NCI-H128 (cell line): Measurements from ENCODE around the gene ANKRD65.
"Not testable (repeated sequence)": the region's sequence is repeated elsewhere in the genome, so short reads cannot be mapped to it uniquely, and the experiment has no call there.

Experiments
- DNase-seq: peaks from one replicate; lab custom pipeline; 2025; ENCODE audit not compliant: unreplicated experiment; lab: John Stamatoyannopoulos, UW

ANKRD65 gene

GRCh38 chr1:1430992-1431844, 10.1 kb upstream of the ANKRD65 start:
- DNase-seq, result no peak

DNA sequence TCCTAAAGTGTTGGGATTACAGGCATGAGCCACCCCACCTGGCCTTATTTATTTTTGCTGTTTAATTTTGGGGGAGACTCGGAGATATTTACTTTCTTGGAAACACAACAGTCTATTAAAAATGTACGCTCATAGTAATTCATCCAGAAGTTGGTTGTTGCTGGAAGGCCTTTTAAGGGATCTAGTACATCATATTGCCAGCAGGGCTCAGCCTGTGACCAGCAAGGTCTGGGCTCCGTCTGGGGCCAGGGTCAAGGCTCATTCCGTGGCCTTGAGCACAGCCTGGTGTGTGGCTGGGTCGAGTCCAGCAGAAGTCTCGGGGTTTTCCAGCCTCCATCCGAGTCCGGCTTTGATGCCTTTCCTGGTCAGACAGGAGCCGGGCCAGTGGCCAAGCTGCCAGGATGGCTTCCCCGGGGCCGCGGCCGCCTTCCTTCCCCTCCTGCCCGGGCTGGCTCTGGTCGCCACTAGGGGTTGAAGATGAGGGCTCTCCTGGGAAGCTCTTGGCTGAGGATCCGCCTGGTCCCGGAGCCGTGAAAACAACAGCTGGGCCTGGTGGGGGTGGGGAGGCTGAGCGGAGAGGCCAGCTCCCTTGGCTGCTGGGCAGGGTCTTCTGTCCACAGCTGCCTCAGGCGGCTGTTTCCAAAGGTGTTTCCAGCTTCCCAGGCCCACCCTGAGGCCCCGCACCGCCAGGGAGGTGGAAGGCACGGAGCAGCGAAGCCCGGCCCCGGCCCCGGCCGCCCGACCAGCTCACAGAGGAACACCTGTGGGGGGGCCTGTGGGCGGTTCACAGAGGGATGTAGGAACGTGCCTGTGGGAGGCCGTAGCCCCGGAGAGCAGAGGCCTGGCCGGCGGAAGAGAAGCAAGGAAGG, 9.3 kb upstream of the ANKRD65 start:
- DNase-seq, result no peak

DNA sequence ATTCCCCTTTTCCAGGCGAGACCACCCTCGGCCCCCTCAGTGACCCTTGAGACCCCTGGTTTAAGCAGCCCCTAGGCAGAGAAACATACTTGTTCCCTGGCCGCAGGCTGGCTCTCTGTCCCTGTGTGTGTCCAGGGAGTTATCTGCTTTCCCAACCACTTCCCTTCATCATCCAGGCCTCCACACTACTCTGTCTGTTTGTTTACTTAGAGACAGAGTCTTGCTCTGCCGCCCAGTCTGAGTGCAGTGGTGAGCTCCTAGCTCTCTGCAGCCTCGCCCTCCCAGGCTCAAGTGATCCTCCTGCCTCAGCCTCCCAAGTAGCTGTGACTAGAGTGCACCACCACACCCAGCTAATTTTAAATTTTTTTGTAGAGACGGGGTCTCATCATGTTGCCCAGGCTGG, 8.6 kb upstream of the ANKRD65 start:
- no peak for DNase-seq

- DNase-seq, result not testable (repeated sequence)
These were observed 7.9 kb upstream of the ANKRD65 start for GRCh38 chr1:1428967-1429366.

DNA sequence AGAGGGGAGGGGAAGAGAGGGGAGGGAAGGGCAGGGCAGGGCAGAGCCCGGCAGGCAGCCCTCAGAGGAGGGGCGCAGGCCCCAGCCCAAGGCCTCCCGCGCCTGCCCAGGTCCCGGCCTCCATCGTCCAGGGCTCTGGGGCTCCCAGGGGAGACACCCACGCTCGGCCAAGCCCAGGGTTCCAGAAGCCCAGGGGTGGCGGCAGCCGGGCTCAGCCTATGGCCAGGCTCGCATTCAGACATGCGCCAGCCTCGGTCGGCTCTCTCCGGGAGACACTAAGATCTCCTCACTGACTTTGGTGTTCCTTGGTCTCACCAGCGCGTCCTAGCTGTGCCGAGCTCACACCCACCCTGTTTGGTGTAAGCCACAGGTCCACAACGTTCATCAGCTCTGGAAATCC, 7.1 kb upstream of the ANKRD65 start:
- no peak for DNase-seq

GRCh38 chr1:1427820-1428148, 6.7 kb upstream of the ANKRD65 start:
- no peak for DNase-seq

DNA sequence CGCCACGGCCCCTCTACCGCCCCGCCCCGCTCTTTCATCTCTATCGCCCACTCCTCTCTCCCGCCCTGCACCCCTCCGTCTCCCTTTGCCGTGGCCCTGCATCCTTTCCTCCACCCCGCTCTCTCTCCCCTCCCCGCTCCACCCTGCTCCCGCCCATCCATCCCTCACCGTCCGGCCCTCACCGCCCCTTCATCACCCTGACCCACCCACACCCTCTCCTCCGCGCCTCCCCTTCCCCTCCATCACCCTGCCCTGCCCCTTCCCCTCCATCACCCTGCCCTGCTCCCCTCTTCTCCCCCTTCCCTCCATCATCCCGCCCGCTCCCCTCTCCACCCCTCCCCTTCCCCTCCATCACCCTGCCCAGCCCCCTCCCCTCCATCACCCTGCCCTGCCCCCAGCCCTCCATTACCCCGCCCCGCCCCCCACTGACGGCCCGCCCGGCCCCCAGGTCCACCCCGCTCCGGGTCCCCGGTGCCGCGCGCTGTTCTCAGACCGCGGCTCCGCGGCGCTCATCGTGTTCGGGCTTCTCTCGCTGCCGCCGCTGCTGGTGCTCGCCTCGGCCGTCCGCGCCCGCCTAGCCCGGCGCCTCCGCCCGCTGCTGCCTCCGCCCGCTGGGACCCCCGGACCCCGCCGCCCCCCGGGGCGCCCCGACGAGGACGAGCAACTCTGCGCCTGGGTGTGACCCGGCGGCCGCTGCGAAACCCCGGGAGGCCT, 6.2 kb upstream of the ANKRD65 start:
- DNase-seq, result no peak

DNA sequence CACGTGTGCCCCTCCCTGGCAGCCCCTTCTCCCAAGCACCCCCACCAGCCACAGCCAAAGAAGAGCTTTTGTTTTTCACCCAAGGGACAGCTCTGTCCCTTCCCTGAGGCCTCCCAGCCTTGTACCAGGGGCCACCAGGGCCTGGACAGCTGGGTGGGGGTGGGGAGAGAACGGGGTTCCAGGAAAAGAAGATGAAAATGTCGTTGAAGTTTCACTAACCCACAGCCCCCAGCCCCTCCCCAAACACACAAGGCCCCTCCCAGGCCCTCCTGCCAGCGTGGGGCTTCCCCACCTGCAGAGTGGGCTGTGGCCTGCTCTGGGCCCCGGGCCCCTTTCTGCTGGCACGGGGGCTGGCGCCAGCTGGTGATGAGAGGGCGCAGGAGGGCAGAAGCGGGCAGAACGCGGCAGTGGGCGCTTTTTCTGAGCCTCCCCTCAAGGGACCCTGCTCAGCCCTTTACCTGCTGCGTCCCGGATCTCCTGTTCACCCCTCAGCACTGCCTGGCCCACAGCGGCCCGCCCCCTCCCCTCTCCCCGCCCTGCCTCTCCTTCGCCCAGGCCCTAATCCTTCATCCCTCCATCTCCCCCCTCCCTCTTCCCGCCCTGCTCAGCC, 5.5 kb upstream of the ANKRD65 start:
- no peak for DNase-seq

- DNase-seq, result no peak
These were observed 4.8 kb upstream of the ANKRD65 start for GRCh38 chr1:1425753-1426495.

GRCh38 chr1:1425426-1425752, 4.3 kb upstream of the ANKRD65 start:
- no peak for DNase-seq

GRCh38 chr1:1424707-1425106, 3.6 kb upstream of the ANKRD65 start:
- DNase-seq, result no peak

DNA sequence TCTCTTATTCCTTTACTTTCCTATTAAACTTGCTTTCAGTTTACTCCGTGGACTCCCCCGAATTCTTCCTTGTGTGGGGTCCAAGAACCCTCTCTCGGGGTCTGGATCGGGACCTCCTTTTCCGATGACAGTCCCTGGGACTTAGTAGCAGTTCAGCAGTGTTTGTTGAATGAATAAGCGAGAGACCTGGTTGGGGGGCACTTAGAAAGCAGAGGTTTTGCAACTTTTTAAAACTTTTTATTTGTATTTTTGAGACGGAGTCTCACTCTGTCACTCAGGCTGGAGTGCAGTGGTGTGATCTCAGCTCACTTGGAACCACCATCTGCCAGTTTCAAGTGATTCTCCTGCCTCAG, 2.1 kb upstream of the ANKRD65 start:
- no peak for DNase-seq

GRCh38 chr1:1422465-1423244, 1.6 kb upstream of the ANKRD65 start:
- DNase-seq, result no peak

GRCh38 chr1:1421907-1422464, 910 bp upstream of the ANKRD65 start:
- no peak for DNase-seq

- DNase-seq, result no peak
These were observed 378 bp downstream of the ANKRD65 start for GRCh38 chr1:1420654-1421141.

DNA sequence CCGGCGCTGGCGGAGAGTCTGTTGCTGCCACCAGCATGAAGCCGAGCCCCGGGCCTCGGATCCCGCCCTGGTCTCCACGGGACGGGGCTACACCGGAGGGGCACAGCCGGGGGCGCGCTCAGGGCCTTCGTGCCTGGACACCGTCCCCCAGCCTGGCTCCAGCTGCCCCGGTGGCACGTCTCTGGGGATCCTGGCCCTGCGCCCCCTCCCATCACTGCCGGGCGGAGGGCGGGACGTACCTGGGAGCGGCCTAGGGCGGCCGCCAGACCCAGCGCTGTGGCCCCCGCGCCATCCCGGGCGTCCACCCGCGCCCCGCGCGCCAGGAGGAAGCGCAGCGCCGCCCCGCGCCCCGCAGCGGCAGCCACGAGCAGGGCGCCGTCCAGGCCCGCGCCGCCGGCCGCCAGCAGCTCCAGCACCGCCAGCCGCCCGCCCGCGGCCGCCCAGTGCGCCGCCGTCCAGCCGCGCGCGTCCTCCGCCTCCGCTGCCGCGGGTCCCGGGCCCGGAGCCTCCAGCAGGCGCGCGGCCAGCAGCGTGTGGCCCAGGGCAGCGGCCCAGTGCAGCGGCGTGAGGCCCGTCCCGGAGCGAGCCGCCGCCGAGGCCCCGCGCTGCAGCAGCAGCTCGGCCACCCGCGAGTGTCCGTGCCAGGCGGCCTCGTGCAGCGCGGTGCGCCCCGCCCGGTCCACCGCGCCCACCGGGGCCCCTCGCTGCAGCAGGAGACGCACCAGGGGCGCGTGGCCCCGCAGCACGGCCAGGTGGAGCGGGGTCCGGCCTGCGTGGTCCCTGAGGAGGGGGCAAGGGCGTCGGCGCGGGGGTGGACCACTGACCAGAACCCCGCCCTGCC, 1.0 kb downstream of the ANKRD65 start:
- DNase-seq, result no peak

DNA sequence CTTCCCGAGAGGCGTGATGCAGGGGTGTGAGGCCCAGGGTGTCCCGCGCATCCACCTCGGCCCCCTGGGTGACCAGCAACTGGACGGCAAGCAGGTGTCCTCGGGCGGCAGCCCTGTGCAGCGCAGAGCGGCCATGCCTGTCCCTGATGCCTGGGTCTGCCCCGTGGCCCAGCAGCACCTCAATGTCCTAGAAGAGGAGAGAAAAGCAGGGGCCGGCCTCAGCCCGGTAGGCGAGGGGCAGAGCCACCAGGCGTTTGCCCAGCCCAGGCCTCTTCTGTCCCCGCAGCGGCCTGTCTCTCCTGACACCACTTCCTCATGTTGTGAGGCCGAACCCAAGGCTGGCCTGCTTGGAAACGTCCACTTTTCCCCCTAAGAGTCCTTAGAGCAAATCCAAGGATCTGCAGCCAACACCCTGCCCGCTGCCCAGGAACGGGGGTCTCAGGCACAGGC, 1.7 kb downstream of the ANKRD65 start:
- DNase-seq, result no peak
